Measurements from ENCODE around the gene RNF212.

GRCh38 chr4:1150875-1151274, 37.5 kb upstream of the RNF212 start:
- no peak for TF ChIP-seq EZH2phosphoT487 (IDR thresholded peaks at IDR 0.05; ENCODE audit: low read depth)
- no peak for TF ChIP-seq CTCF (IDR thresholded peaks at IDR 0.05; ENCODE audit: low read depth, low read length)

Data from OCI-LY3 (cell line).